ENCODE results near the gene TCAF1.
"Not testable (repeated sequence)": the region's sequence is repeated elsewhere in the genome, so short reads cannot be mapped to it uniquely, and the experiment has no call there.

Gene TCAF1

GRCh38 chr7:143821392-143822277, 80.3 kb downstream of the TCAF1 start:
- H3K4me3 ChIP-seq (ENCODE audit: low read length); DNase-seq (ENCODE audit: low read depth): not testable (repeated sequence)

- not testable (repeated sequence) for DNase-seq (ENCODE audit: low read depth); H3K4me3 ChIP-seq (ENCODE audit: low read length)
Measured at GRCh38 chr7:143817873-143818272, 84.1 kb downstream of the TCAF1 start.

GRCh38 chr7:143816471-143817133, 85.4 kb downstream of the TCAF1 start:
- not testable (repeated sequence) for DNase-seq (ENCODE audit: low read depth); H3K4me3 ChIP-seq (ENCODE audit: low read length)

GRCh38 chr7:143810639-143811038, 91.3 kb downstream of the TCAF1 start:
- not testable (repeated sequence) for H3K4me3 ChIP-seq (ENCODE audit: low read length); DNase-seq (ENCODE audit: low read depth)

GRCh38 chr7:143806664-143807071, 95.3 kb downstream of the TCAF1 start:
- not testable (repeated sequence) for DNase-seq (ENCODE audit: low read depth); H3K4me3 ChIP-seq (ENCODE audit: low read length)
